HL-60/S4 (cell line): ENCODE measurements around the gene BBS1.
"Not testable (repeated sequence)": the region's sequence is repeated elsewhere in the genome, so short reads cannot be mapped to it uniquely, and the experiment has no call there.

Experiments
- in situ Hi-C: fragments of 300-500 bp; cut with MboI; formaldehyde crosslinking; loops from 2 replicates; pipeline ENCODE4 v1.14.3; 2022; ENCODE audit warnings: low sequenced_read_pairs

Gene BBS1

GRCh38 chr11:66510271-66510989 is at the start of gene BBS1:
Gene BBS1 (plus strand): TSS chr11:66510635. CDS start chr11:66510660, 25 bp downstream.
- in situ Hi-C loops = no loop called here

GRCh38 chr11:66462010-66462409 is 48.4 kb upstream of the BBS1 start:
- in situ Hi-C loops = no loop called here

DNA sequence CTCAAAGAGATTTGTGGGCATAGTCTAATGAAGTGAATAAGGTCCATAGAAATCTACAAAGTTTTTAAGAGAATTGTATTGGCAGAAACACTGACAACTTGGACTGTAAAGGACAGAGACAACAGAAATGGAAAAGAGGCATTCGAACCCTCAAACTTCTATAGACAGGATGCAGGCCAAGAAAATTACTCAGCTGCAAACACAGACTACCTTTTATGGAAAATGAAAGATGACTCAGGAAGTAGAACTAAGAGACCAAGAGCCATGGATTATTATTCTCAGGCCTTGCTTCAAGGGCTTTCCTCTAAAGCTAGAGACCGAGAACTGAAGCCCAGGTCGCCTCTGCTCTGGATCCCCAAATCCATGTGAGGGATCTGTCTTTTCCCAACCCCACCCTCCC is 47.5 kb upstream of the BBS1 start:
- in situ Hi-C loops = no loop called here

GRCh38 chr11:66464116-66464515 is 46.3 kb upstream of the BBS1 start:
- in situ Hi-C loops = not testable (repeated sequence)

- in situ Hi-C loops = no loop called here
Measured at GRCh38 chr11:66464916-66465315, 45.5 kb upstream of the BBS1 start.

DNA sequence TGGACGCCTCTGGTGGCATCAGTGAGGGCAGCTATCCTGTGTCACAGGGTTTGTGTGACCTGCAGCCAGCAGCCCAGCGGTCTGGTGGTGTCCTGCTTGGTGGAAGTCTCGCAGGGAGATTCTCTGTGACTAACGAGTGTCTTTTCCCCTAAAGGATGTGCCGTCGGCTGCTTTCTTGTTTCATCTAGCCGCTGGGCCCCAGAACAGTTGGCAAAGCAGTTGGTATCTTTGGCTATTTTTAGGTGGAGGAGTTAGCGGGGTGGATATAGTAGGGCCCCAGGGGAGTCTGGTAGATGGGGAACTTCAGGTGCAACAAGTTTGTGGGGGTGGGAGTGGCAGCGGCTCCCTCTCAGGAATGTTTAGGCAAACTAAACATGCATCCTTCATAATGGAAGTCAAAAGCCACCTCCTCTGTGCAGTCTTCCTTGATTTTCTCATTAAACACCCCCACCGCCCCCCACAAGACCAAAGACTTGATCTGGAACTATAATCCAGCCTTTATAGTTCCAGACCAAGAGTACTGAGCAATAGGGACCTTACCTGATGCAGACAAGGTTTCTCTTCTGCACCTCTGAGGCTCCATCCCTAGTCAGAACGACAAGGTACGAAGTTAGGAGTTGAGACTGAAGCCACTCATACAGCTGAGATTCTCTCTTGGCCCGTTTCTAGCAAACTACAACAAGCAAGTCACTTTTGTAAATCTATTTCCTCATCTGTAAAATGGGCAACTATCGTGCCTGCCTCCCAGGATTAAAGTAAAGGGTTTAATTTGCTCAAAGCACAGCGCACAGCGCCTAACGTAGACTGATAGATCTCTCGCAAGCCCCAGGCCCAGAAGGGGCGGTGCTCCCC is 44.8 kb upstream of the BBS1 start:
- in situ Hi-C loops = no loop called here

DNA sequence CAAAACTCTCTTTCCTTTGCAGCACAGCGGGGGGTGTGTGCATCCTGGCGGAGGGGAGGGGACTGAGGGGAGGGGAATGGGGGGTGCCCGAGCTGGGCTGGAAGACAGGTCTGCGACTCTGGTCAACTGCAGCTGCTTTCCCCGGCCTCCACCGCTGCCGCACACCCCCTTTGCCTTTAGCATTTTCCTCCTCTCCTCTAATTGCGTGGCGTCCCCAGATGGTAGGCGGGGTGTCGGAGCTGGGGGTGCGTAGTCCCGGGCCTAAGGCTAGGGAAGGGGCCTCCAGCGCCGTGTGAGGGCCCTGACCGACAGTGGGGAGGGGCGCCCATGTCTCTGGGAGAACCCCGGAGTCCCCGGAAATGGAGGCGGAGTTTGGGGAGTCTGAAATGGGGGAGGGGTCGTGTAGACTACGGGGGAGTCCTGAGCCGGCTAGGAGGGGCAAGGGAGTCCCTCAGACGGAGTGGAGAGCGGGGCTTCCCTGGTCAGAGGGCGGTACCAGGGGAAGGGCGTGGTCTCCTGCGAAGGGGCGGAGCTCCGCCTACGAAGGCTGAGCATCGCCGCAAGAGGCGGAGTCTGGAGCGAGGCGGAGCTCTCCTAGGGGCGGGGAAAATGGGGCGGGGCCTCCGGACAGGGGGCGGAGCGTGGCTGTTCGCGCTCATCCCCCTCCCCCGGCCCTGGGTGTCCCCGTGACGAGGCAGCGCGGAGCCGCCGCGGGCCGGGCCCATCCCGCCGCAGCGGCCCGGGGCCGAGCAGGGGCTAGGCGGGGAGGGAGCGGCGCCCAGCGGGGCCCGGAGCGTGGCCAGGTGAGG is 44.0 kb upstream of the BBS1 start, which contains the start of gene PELI3:
Gene PELI3 (plus strand): TSS at position 681 of the 809 bp plus-strand sequence. CDS start 1,224 bp downstream, outside the sequence.
- in situ Hi-C loops = no loop called here

GRCh38 chr11:66467034-66467659 is 43.3 kb upstream of the BBS1 start:
- in situ Hi-C loops = no loop called here

DNA sequence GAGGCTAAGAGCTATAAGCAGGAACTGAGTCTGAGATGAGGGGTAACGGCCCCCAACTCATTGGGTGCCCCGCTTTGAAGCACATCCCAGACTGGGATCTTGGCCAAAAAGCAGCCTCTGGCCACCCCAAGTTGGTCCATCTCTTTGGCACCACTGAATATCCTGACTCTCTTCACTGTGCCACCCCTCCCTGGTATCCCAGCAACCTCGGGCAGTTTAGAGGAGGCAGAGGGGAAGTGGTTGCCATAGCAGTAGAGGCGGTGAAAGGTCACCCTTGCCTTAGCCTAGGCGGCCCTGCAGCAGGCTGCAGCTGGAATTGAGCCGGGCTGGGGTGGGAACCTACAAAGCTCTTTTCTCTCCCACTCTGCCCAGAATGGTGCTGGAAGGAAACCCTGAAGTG is 42.7 kb upstream of the BBS1 start:
- in situ Hi-C loops = no loop called here

DNA sequence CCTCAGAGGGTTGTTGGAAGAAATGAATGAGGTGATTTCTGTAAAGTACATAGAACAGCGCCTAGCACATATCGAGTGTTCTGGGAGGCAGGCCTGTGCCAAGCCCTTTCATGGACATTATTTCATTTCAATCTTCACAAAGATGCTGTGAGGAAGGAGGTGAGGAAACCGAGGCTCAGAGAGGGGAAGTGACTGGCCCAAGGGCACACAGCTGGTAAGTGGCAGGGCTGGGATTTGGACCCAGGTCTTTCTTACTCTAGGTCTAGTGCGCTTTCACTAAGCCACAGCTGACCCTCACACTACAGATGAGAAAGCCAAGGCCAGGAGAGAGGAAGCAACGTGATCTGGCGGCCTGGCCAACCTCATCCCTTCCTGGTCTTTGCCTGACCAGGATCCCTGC is 41.7 kb upstream of the BBS1 start:
- in situ Hi-C loops = no loop called here

DNA sequence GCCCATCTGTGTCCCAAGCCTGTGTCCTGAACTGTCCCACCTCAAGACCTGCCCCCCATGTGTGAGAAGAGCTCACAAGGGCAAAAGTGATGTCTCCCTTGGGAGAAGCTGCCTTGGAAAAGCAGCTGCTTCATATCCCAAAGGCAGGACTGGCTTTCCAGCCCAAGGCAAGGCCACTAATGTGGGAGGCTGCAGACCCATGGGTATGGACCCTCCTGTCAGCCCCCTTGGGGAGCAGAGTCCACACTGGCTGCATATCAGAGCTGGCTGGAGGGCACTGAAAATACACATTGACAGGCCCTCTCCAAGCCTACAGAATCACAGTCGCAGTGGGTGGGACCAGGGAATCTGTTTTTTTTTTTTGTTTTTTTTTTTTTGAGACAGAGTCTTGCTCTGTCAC is 41.0 kb upstream of the BBS1 start:
- in situ Hi-C loops = no loop called here

- in situ Hi-C loops = no loop called here
Measured at GRCh38 chr11:66470015-66470414, 40.4 kb upstream of the BBS1 start.

GRCh38 chr11:66471142-66471541 is 39.3 kb upstream of the BBS1 start:
- in situ Hi-C loops = no loop called here

DNA sequence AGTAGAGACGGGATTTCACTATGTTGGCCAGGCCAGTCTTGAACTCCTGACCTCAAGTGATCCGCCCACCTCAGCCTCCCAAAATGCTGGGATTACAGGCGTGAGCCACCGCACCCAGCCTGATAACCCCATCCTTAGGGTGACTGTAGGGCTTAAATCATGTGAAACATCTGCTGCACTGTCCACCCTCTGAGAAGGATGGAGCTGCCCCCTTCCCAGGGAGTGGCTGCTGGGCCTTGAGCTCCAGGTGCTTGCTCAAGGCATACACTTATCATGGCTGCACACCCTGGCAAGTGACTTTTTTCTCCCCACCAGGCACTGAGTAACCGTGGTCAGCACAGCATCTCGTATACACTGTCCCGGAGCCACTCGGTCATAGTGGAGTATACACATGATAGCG is 38.4 kb upstream of the BBS1 start:
- in situ Hi-C loops = no loop called here

GRCh38 chr11:66473167-66473566 is 37.3 kb upstream of the BBS1 start:
- in situ Hi-C loops = no loop called here

DNA sequence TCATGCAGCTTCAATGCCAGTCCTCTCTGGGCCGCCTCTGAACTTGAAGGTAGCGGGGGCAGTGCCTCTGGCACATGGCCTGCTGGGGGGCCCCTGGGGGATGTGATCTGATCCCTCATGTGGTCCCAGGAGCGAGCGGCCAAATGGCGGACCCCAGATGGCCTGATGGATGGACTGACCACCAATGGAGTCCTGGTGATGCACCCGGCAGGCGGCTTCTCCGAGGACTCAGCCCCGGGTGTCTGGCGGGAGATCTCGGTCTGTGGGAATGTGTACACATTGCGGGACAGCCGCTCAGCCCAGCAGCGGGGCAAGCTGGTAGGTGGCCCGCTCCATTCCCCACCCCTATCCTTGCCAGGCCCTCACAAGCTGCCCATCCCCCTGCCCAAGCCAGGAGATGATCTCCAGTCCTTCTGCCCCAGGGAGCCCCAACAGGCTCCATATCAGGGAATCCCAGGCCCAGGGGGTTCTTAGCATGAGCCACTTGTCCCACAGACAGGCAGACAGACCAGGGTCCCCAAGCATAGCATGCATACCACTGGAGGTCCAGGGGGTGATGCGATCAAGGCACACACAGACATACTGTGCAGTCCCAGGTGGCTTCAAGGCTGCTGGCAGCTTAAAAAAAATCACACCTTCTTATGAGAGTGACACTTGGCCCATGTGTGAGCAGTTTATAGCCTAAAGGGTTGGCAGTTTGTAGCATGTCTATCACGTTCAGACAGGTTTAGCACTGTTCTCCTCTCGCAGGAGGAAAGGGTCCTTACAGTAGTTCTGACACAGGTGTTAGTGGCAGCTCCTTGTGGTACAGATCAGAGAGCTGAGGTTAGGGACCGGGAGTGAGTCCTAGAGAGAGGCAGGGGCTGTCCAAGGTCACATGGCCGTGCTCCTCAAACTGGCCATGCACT is 36.6 kb upstream of the BBS1 start:
- in situ Hi-C loops = no loop called here

DNA sequence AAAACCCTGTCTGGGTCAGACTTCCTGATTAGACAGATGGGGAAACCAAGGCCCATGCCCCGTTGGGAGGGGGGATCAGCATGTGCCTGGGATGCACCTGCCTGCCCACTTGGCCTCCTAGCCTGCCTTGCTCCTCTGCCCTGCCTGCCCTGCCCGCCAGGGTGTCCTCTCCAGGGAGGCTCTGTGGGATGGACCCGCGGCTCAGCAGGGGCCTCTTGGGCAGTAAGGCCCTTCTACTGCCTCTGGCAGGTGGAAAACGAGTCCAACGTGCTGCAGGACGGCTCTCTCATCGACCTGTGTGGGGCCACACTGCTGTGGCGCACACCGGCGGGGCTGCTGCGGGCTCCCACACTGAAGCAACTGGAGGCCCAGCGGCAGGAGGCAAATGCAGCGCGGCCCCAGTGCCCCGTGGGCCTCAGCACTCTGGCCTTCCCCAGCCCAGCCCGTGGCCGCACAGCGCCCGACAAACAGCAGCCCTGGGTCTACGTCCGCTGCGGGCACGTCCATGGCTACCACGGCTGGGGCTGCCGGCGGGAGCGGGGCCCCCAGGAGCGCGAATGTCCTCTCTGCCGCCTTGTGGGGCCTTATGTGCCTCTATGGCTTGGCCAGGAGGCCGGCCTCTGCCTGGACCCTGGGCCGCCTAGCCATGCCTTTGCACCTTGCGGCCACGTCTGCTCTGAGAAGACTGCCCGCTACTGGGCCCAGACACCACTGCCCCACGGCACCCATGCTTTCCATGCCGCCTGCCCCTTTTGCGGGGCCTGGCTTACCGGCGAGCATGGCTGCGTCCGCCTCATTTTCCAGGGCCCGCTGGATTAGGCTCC is 34.9 kb upstream of the BBS1 start:
- in situ Hi-C loops = no loop called here

DNA sequence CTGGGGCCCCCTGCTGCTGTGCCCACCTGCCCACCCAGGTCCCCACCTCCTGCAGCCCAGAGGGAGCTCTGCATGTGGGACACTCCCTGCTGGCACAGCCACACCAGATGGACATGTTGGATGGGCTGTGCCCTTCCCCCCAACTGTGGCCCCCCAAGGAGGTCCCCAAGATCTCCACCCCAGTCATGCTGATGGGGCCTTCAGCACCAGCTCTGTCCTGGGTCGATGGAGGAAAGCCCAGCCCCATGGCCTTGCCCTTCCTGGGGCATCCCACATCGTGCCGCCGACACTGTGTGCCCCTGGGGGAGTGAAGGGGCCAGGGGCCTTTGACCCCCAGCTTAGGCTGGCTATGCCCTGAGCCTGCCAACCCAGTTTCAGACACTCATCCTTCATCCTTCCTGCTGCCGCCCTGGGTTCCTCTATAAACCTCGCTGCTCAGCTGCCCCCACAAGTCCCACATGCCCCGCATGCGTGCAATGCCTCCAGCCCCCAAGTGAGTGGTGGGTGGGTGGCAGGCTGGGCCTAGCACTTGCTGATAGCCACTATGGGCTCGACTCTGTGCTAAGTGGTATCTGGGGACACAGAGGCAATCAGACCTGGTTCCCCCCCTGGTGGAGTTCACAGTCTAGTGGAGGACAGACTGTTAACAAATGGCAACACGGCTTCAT is 34.1 kb upstream of the BBS1 start:
- in situ Hi-C loops = no loop called here
